ENCODE measurements around the gene PEX26.

Gene PEX26

GRCh38 chr22:18075720-18076497, 1.9 kb upstream of the PEX26 start:
- peak; percentile 79 to 88 (median 81) for DNase-seq
- Histone ChIP-seq H3K9me3 (ENCODE audit: control extremely low read depth in 1 of 5, control insufficient read depth in 4 of 5, insufficient read depth in 2 of 5, low read depth in 1 of 5, low read length in 4 of 5) (no peaks in the 10 kb centered on the region), H3K4me3 (ENCODE audit: control insufficient read depth in 1 of 7, extremely low read depth in 1 of 7, insufficient read depth in 4 of 7, low read depth in 2 of 7, low read length in 6 of 7) (peak overlapping the region in 2 of 7 experiments; percentile 99 to 100), H3K27ac (ENCODE audit: insufficient read depth in 1 of 2, low read depth in 1 of 2, low read length in 2 of 2, poor library complexity in 1 of 2, severe bottlenecking in 2 of 2) (no peak overlapping the region), H3K4me1 (ENCODE audit: control extremely low read depth in 1 of 4, control insufficient read depth in 4 of 4, insufficient read depth in 4 of 4, low read length in 3 of 4) (peaks cover 9 to 29% (median 23%) of the 10 kb centered on the region in 4 experiments), H3K36me3 (ENCODE audit: control insufficient read depth in 4 of 4, insufficient read depth in 4 of 4, low read length in 3 of 4) (peaks cover 6 to 15% (median 11%) of the 10 kb centered on the region in 4 experiments), H3K27me3 (replicated peaks in 2 of 5; ENCODE audit: control insufficient read depth in 4 of 5, insufficient read depth in 5 of 5, low read length in 4 of 5) (no peaks in the 10 kb centered on the region)
- 58% methylated on average over 11 of the region's 13 CpGs for WGBS (ENCODE audit: insufficient coverage)
- ChIA-PET POLR2A (interaction anchor here (0.5 kb wide), 1 partner anchor 33 kb away, joined by 3 read pairs; no protein-coding TSS in a partner anchor), CTCF (interaction anchor here (0.6 to 8.6 kb wide), 38 partner anchors 9 to 520 kb away, joined by 3 to 150 read pairs (median 4); partner anchors contain the start of gene USP18)

- peak overlapping the region; percentile 74 to 100 (median 99) for H3K4me3 ChIP-seq (ENCODE audit: control insufficient read depth in 1 of 7, extremely low read depth in 1 of 7, insufficient read depth in 4 of 7, low read depth in 2 of 7, low read length in 6 of 7)
- peaks cover 9 to 29% (median 23%) of the 10 kb centered on the region in 4 experiments for H3K4me1 ChIP-seq (ENCODE audit: control extremely low read depth in 1 of 4, control insufficient read depth in 4 of 4, insufficient read depth in 4 of 4, low read length in 3 of 4)
- H3K27ac ChIP-seq (ENCODE audit: insufficient read depth in 1 of 2, low read depth in 1 of 2, low read length in 2 of 2, poor library complexity in 1 of 2, severe bottlenecking in 2 of 2): peak overlapping the region; percentile 78 to 86
- peak in 1 of 3 donors; percentile 8 for DNase-seq
- no peaks in the 10 kb centered on the region for H3K27me3 ChIP-seq (replicated peaks in 2 of 5; ENCODE audit: control insufficient read depth in 4 of 5, insufficient read depth in 5 of 5, low read length in 4 of 5)
- H3K9me3 ChIP-seq (ENCODE audit: control extremely low read depth in 1 of 5, control insufficient read depth in 4 of 5, insufficient read depth in 2 of 5, low read depth in 1 of 5, low read length in 4 of 5): no peaks in the 10 kb centered on the region
- ChIA-PET CTCF (interaction anchor here (0.7 to 8.6 kb wide), 16 partner anchors 10 to 521 kb away, joined by 3 to 150 read pairs (median 4); partner anchors contain the start of gene USP18), POLR2A (no interaction called here)
- H3K36me3 ChIP-seq (ENCODE audit: control insufficient read depth in 4 of 4, insufficient read depth in 4 of 4, low read length in 3 of 4): peaks cover 6 to 26% (median 19%) of the 10 kb centered on the region in 4 experiments
- 0% methylated on average over 9 of the region's 10 CpGs for WGBS (ENCODE audit: insufficient coverage)
These were observed 627 bp upstream of the PEX26 start for GRCh38 chr22:18077087-18077638.

GRCh38 chr22:18078329-18079041, 695 bp downstream of the PEX26 start:
- 5% methylated on average over 42 of the region's 45 CpGs for WGBS (ENCODE audit: insufficient coverage)
- POLR2A ChIA-PET: no interaction called here
- Histone ChIP-seq H3K36me3 (ENCODE audit: control insufficient read depth in 4 of 4, insufficient read depth in 4 of 4, low read length in 3 of 4) (peaks cover 9 to 40% (median 23%) of the 10 kb centered on the region in 4 experiments), H3K4me3 (ENCODE audit: control insufficient read depth in 1 of 7, extremely low read depth in 1 of 7, insufficient read depth in 4 of 7, low read depth in 2 of 7, low read length in 6 of 7) (peak overlapping the region; percentile 74 to 100 (median 99)), H3K27me3 (replicated peaks in 2 of 5; ENCODE audit: control insufficient read depth in 4 of 5, insufficient read depth in 5 of 5, low read length in 4 of 5) (no peaks in the 10 kb centered on the region), H3K27ac (ENCODE audit: insufficient read depth in 1 of 2, low read depth in 1 of 2, low read length in 2 of 2, poor library complexity in 1 of 2, severe bottlenecking in 2 of 2) (peak overlapping the region; percentile 78 to 86), H3K4me1 (ENCODE audit: control extremely low read depth in 1 of 4, control insufficient read depth in 4 of 4, insufficient read depth in 4 of 4, low read length in 3 of 4) (peaks cover 9 to 29% (median 23%) of the 10 kb centered on the region in 4 experiments), H3K9me3 (ENCODE audit: control extremely low read depth in 1 of 5, control insufficient read depth in 4 of 5, insufficient read depth in 2 of 5, low read depth in 1 of 5, low read length in 4 of 5) (no peaks in the 10 kb centered on the region)
- peak; percentile 44 to 74 (median 66) for DNase-seq
- CTCF ChIA-PET: interaction anchor here (0.8 to 8.6 kb wide), 4 partner anchors 27 to 336 kb away, joined by 3 to 150 read pairs (median 6); no protein-coding TSS in a partner anchor

GRCh38 chr22:18079706-18080233, 2.0 kb downstream of the PEX26 start:
- H3K27ac ChIP-seq (ENCODE audit: insufficient read depth in 1 of 2, low read depth in 1 of 2, low read length in 2 of 2, poor library complexity in 1 of 2, severe bottlenecking in 2 of 2): no peak overlapping the region
- H3K4me3 ChIP-seq (ENCODE audit: control insufficient read depth in 1 of 7, extremely low read depth in 1 of 7, insufficient read depth in 4 of 7, low read depth in 2 of 7, low read length in 6 of 7): no peak overlapping the region
- WGBS (ENCODE audit: insufficient coverage): 93% methylated on average over 3 of the region's 4 CpGs
- POLR2A ChIA-PET: no interaction called here
- H3K4me1 ChIP-seq (ENCODE audit: control extremely low read depth in 1 of 4, control insufficient read depth in 4 of 4, insufficient read depth in 4 of 4, low read length in 3 of 4): peaks cover 9 to 29% (median 23%) of the 10 kb centered on the region in 4 experiments
- no peaks in the 10 kb centered on the region for H3K9me3 ChIP-seq (ENCODE audit: control extremely low read depth in 1 of 5, control insufficient read depth in 4 of 5, insufficient read depth in 2 of 5, low read depth in 1 of 5, low read length in 4 of 5)
- CTCF ChIA-PET: no interaction called here
- DNase-seq: no peak
- no peaks in the 10 kb centered on the region for H3K27me3 ChIP-seq (replicated peaks in 2 of 5; ENCODE audit: control insufficient read depth in 4 of 5, insufficient read depth in 5 of 5, low read length in 4 of 5)
- H3K36me3 ChIP-seq (ENCODE audit: control insufficient read depth in 4 of 4, insufficient read depth in 4 of 4, low read length in 3 of 4): peaks cover 11 to 46% (median 28%) of the 10 kb centered on the region in 4 experiments

- Histone ChIP-seq H3K4me1 (ENCODE audit: control extremely low read depth in 1 of 4, control insufficient read depth in 4 of 4, insufficient read depth in 4 of 4, low read length in 3 of 4) (peaks cover 8 to 26% (median 20%) of the 10 kb centered on the region in 4 experiments), H3K27me3 (replicated peaks in 2 of 5; ENCODE audit: control insufficient read depth in 4 of 5, insufficient read depth in 5 of 5, low read length in 4 of 5) (no peaks in the 10 kb centered on the region), H3K36me3 (ENCODE audit: control insufficient read depth in 4 of 4, insufficient read depth in 4 of 4, low read length in 3 of 4) (peaks cover 13 to 58% (median 38%) of the 10 kb centered on the region in 4 experiments), H3K27ac (ENCODE audit: insufficient read depth in 1 of 2, low read depth in 1 of 2, low read length in 2 of 2, poor library complexity in 1 of 2, severe bottlenecking in 2 of 2) (no peak overlapping the region), H3K9me3 (ENCODE audit: control extremely low read depth in 1 of 5, control insufficient read depth in 4 of 5, insufficient read depth in 2 of 5, low read depth in 1 of 5, low read length in 4 of 5) (no peaks in the 10 kb centered on the region), H3K4me3 (ENCODE audit: control insufficient read depth in 1 of 7, extremely low read depth in 1 of 7, insufficient read depth in 4 of 7, low read depth in 2 of 7, low read length in 6 of 7) (no peak overlapping the region)
- POLR2A ChIA-PET: no interaction called here
- no peak for DNase-seq
- CTCF ChIA-PET: no interaction called here
- WGBS (ENCODE audit: insufficient coverage): 96% methylated on average over 5 of the region's 5 CpGs
These were observed 3.6 kb downstream of the PEX26 start for GRCh38 chr22:18081416-18081815.

GRCh38 chr22:18082467-18082866, 4.7 kb downstream of the PEX26 start:
- H3K4me1 ChIP-seq (ENCODE audit: control extremely low read depth in 1 of 4, control insufficient read depth in 4 of 4, insufficient read depth in 4 of 4, low read length in 3 of 4): peaks cover 0 to 15% (median 11%) of the 10 kb centered on the region in 4 experiments
- ChIA-PET POLR2A (interaction anchor here (0.7 kb wide), 1 partner anchor 309 kb away, joined by 3 read pairs; no protein-coding TSS in a partner anchor), CTCF (interaction anchor here (0.9 kb wide), 1 partner anchor 252 kb away, joined by 3 read pairs; no protein-coding TSS in a partner anchor)
- no peak overlapping the region for H3K4me3 ChIP-seq (ENCODE audit: control insufficient read depth in 1 of 7, extremely low read depth in 1 of 7, insufficient read depth in 4 of 7, low read depth in 2 of 7, low read length in 6 of 7)
- DNase-seq: no peak
- no peaks in the 10 kb centered on the region for H3K27me3 ChIP-seq (replicated peaks in 2 of 5; ENCODE audit: control insufficient read depth in 4 of 5, insufficient read depth in 5 of 5, low read length in 4 of 5)
- H3K9me3 ChIP-seq (ENCODE audit: control extremely low read depth in 1 of 5, control insufficient read depth in 4 of 5, insufficient read depth in 2 of 5, low read depth in 1 of 5, low read length in 4 of 5): no peaks in the 10 kb centered on the region
- H3K36me3 ChIP-seq (ENCODE audit: control insufficient read depth in 4 of 4, insufficient read depth in 4 of 4, low read length in 3 of 4): peaks cover 16 to 67% (median 44%) of the 10 kb centered on the region in 4 experiments
- 100% methylated on average over 1 of the region's 2 CpGs for WGBS (ENCODE audit: insufficient coverage)
- no peak overlapping the region for H3K27ac ChIP-seq (ENCODE audit: insufficient read depth in 1 of 2, low read depth in 1 of 2, low read length in 2 of 2, poor library complexity in 1 of 2, severe bottlenecking in 2 of 2)
